ENCODE results near the gene BRAF. TPM values are rescaled to one million over a fixed set of nuclear protein-coding genes. Genes with fewer than 3 reads are reported as not detected.

Gene BRAF
- total and polyA plus RNA-seq, 2 of the 8 experiments (the other 6 are each of a cell fraction or from before 2014, with no cell fraction given) = 11.4 to 32.6 TPM

GRCh38 chr7:140754506-140754905 is 170.2 kb downstream of the BRAF start (continued):
- TF ChIP-seq ATF3 (IDR thresholded peaks at IDR 0.05; ENCODE audit: insufficient read depth, low read depth, low read length) (no peak), RXRA (IDR thresholded peaks at IDR 0.05; ENCODE audit: insufficient read depth, low read depth, low read length) (no peak), CHD1 (IDR thresholded peaks at IDR 0.05; ENCODE audit: low read depth, low read length) (no peak), TAF7 (optimal IDR thresholded peaks at IDR 0.05; ENCODE audit: borderline replicate concordance, low read depth, low read length) (no peak), CREB1 (IDR thresholded peaks at IDR 0.05) (no peak), USF2 (IDR thresholded peaks at IDR 0.05; ENCODE audit: low read length) (no peak)
